Activated naive CD4-positive, alpha-beta T cell treated with anti-CD3 and anti-CD28 coated beads for 36 hours (primary cell): ENCODE data around the gene STON2. TPM values are rescaled to one million over a fixed set of nuclear protein-coding genes. Genes with fewer than 3 reads are reported as not detected.
"Not testable (repeated sequence)": the region's sequence is repeated elsewhere in the genome, so short reads cannot be mapped to it uniquely, and the experiment has no call there.

Experiments used
- CTCF ChIA-PET: fragments of 350-600 bp; sonication (Branson Sonifier 250); formaldehyde crosslinking; loops from one replicate; lab custom pipeline; 2021; ENCODE audit warnings: antibody characterized with exemption; lab: Charles Lee
- DNase-seq: peaks from one replicate; pipeline ENCODE4 v3.0.0-alpha.2; 2020
- H3K27ac Mint-ChIP-seq: one replicate; pipeline ENCODE4 v1.8.0; 2021; ENCODE audit warnings: mild to moderate bottlenecking, mixed read lengths
- H3K27me3 Mint-ChIP-seq: one replicate; pipeline ENCODE4 v1.8.0; 2021; ENCODE audit warnings: low read depth, mixed read lengths
- H3K36me3 Mint-ChIP-seq: one replicate; pipeline ENCODE4 v1.8.0; 2021; ENCODE audit warnings: low read depth, mixed read lengths
- H3K4me1 Mint-ChIP-seq: one replicate; pipeline ENCODE4 v1.8.0; 2021; ENCODE audit warnings: low read depth, mixed read lengths
- H3K4me3 Mint-ChIP-seq: one replicate; pipeline ENCODE4 v1.8.0; 2021; ENCODE audit warnings: mild to moderate bottlenecking, moderate library complexity, mixed read lengths
- H3K9me3 Mint-ChIP-seq: one replicate; pipeline ENCODE4 v1.8.0; 2021; ENCODE audit warnings: mixed read lengths
- intact Hi-C: fragments of 100-400 bp; cut with micrococcal nuclease; formaldehyde crosslinking; loops from one replicate; pipeline ENCODE4 v1.15.1; 2023
- total RNA-seq, 2 experiments: library from RNA; stranded (reverse); gene quantifications; one replicate each; pipeline ENCODE4 v1.2.3, GENCODE V29; 2021

Gene STON2
- total RNA-seq, 2 experiments from 2014 or later: 0.12 to 0.14 TPM

DNA sequence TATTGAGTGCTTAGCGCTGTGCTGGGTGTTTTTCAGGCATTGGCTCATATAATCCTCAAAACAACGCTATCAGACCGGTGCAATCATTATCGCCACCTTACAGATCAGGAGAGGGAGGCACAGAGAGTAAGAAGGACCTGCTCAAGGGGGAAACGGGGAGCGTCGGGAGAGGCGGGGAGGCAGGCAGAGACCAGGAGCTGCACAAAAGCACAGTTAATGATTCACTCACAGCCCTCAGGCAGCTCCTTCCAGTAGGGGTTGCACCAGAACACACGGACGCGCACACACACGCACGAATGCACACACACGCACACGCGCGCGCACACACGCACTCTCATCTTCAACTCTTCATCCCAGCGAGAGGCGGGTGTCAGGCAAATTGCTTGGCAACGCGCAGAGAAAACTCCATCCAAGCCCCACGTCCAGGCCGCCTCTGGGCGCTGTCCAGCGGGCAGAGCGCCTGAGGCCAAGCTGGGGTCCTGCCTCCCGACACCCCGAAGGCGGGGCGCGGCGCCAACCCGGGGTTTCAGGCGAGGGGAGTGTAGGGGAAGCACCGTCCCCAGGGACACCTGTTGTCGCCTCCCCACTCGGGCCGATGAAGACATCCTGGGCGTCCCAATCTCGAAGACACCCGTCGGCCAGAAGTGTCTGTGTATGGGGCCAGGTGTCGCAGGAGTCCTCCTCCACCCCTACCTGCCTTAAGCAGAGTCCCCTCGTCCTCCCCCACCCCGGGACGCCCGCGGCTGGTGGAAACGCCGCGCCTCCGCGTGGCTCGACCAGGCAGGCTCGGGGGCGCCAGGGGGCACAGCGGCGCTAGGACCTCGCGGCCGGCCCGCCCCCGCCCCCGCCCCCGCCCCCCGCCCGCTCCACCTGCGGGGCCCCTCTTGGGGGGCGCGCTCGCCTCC lies 35.5 kb upstream of the STON2 start:
- peak overlapping the region; percentile 66 for H3K4me3 Mint-ChIP-seq
- no peak overlapping the region for H3K27ac Mint-ChIP-seq

DNA sequence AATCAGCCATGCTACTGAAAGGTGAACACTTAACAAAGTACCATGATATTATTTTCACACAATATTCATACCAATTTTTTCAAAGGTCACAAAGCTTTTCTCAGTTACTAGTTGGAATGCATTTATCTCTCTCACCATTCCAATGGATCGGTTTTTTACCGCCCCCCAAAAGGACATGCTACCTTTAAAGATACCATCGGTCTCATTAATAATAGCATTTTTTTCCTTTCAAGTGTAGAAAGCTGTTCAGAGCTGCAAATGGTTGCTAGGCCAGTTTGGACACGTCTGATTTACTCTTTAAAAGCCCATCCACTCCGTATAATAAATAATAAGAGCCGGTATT lies 34.9 kb upstream of the STON2 start:
- H3K27me3 Mint-ChIP-seq: peaks cover 60% of the 10 kb centered on the region
- no peaks in the 10 kb centered on the region for H3K9me3 Mint-ChIP-seq
- H3K36me3 Mint-ChIP-seq: no peaks in the 10 kb centered on the region
- H3K27ac Mint-ChIP-seq: no peak overlapping the region
- H3K4me3 Mint-ChIP-seq: peak overlapping the region; percentile 66
- no peak for DNase-seq
- CTCF ChIA-PET: no interaction called here
- peaks cover 10% of the 10 kb centered on the region for H3K4me1 Mint-ChIP-seq
- intact Hi-C loops: loop anchor here (1.0 to 5.0 kb wide), 2 partner anchors 29 to 213 kb away; partner anchors contain the start of gene GTF2A1

More for the DNA sequence above, 35.5 kb upstream of the STON2 start:
- Mint-ChIP-seq H3K36me3 (no peaks in the 10 kb centered on the region), H3K27me3 (peaks cover 62% of the 10 kb centered on the region), H3K9me3 (no peaks in the 10 kb centered on the region), H3K4me1 (peaks cover 10% of the 10 kb centered on the region)
- peak; percentile 37 for DNase-seq
- CTCF ChIA-PET: interaction anchor here (0.6 to 1.4 kb wide), 4 partner anchors 25 to 166 kb away, joined by 3 to 5 read pairs (median 4); no protein-coding TSS in a partner anchor
- intact Hi-C loops: loop anchor here (1.0 to 5.0 kb wide), 3 partner anchors 18 to 213 kb away; partner anchors contain the start of gene GTF2A1

- H3K27me3 Mint-ChIP-seq: peaks cover 56% of the 10 kb centered on the region
- CTCF ChIA-PET: no interaction called here
- DNase-seq: no peak
- H3K4me3 Mint-ChIP-seq: no peak overlapping the region
- H3K4me1 Mint-ChIP-seq: peaks cover 10% of the 10 kb centered on the region
- H3K9me3 Mint-ChIP-seq: no peaks in the 10 kb centered on the region
- no peak overlapping the region for H3K27ac Mint-ChIP-seq
- H3K36me3 Mint-ChIP-seq: no peaks in the 10 kb centered on the region
- intact Hi-C loops: no loop called here
These were observed 34.1 kb upstream of the STON2 start for GRCh38 chr14:81434230-81434629.

DNA sequence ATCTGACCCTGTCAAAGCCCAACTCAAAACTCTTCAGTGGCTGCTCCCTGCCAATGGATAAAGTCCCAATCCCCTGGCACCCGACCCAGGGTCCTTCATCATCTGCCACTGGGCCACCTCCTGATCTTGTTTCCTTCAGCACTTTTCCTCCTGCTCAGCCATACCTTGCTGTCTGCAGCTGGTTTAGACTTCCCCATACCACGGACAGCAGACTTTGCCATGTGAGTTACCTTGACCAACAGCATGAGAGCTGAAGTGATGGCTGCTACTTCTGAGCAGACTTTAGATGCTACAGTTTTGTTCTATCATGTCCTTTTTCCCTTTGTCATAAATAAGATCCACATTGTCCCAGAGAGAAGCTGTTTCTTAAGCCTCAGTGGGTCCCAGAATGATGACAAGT lies 33.3 kb upstream of the STON2 start:
- Mint-ChIP-seq H3K36me3 (no peaks in the 10 kb centered on the region), H3K27me3 (peaks cover 51% of the 10 kb centered on the region), H3K4me1 (peaks cover 10% of the 10 kb centered on the region), H3K9me3 (no peaks in the 10 kb centered on the region), H3K27ac (no peak overlapping the region), H3K4me3 (no peak overlapping the region)
- CTCF ChIA-PET: interaction anchor here (1.0 kb wide), 1 partner anchor 20 kb away, joined by 4 read pairs; no protein-coding TSS in a partner anchor
- DNase-seq: no peak
- intact Hi-C loops: no loop called here

- Mint-ChIP-seq H3K36me3 (no peaks in the 10 kb centered on the region), H3K4me3 (no peak overlapping the region), H3K27ac (no peak overlapping the region), H3K4me1 (peaks cover 9% of the 10 kb centered on the region), H3K9me3 (no peaks in the 10 kb centered on the region), H3K27me3 (peaks cover 53% of the 10 kb centered on the region)
- no peak for DNase-seq
- CTCF ChIA-PET: no interaction called here
- intact Hi-C loops: no loop called here
These were observed 32.1 kb upstream of the STON2 start for GRCh38 chr14:81432219-81432661.

- H3K36me3 Mint-ChIP-seq: no peaks in the 10 kb centered on the region
- H3K4me3 Mint-ChIP-seq: no peak overlapping the region
- peaks cover 51% of the 10 kb centered on the region for H3K27me3 Mint-ChIP-seq
- CTCF ChIA-PET: interaction anchor here (1.4 to 1.6 kb wide), 2 partner anchors 23 to 161 kb away, joined by 3 to 8 read pairs; no protein-coding TSS in a partner anchor
- no peaks in the 10 kb centered on the region for H3K9me3 Mint-ChIP-seq
- no peak overlapping the region for H3K27ac Mint-ChIP-seq
- no peak for DNase-seq
- H3K4me1 Mint-ChIP-seq: peaks cover under 1% of the 10 kb centered on the region
- intact Hi-C loops: no loop called here
These were observed 30.1 kb upstream of the STON2 start for GRCh38 chr14:81430235-81430634.

GRCh38 chr14:81429749-81430148 lies 29.6 kb upstream of the STON2 start:
- DNase-seq, H3K36me3 Mint-ChIP-seq, H3K4me1 Mint-ChIP-seq, H3K27ac Mint-ChIP-seq, H3K9me3 Mint-ChIP-seq, intact Hi-C loops, H3K4me3 Mint-ChIP-seq: not testable (repeated sequence)
- CTCF ChIA-PET: interaction anchor here (1.4 to 1.6 kb wide), 2 partner anchors 24 to 161 kb away, joined by 3 to 8 read pairs; no protein-coding TSS in a partner anchor
- peaks cover 46% of the 10 kb centered on the region for H3K27me3 Mint-ChIP-seq

DNA sequence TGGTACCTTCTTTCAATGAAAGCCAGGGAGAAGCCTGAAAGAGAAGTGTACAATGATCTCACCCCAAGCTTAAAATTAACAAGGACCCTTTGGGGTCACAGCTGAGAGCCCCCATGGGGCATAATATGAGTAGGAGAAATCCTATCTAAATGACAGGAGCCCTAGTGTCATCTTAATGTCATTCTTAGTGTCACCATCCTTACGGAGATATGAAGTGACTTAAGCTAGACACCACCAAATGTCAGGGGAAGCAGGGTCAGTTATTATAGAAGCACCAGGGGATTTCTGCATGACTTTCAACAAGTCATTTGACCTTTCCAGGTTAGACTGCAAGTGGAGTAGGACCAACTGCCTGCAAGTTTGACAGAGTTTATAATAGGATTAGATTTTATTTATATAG lies 28.9 kb upstream of the STON2 start:
- H3K4me3 Mint-ChIP-seq: no peak overlapping the region
- no peaks in the 10 kb centered on the region for H3K4me1 Mint-ChIP-seq
- H3K36me3 Mint-ChIP-seq: no peaks in the 10 kb centered on the region
- no peak overlapping the region for H3K27ac Mint-ChIP-seq
- intact Hi-C loops: no loop called here
- peaks cover 40% of the 10 kb centered on the region for H3K27me3 Mint-ChIP-seq
- CTCF ChIA-PET: interaction anchor here (1.4 to 1.5 kb wide), 2 partner anchors 24 to 35 kb away, joined by 6 to 8 read pairs; no protein-coding TSS in a partner anchor
- DNase-seq: no peak
- H3K9me3 Mint-ChIP-seq: no peaks in the 10 kb centered on the region

DNA sequence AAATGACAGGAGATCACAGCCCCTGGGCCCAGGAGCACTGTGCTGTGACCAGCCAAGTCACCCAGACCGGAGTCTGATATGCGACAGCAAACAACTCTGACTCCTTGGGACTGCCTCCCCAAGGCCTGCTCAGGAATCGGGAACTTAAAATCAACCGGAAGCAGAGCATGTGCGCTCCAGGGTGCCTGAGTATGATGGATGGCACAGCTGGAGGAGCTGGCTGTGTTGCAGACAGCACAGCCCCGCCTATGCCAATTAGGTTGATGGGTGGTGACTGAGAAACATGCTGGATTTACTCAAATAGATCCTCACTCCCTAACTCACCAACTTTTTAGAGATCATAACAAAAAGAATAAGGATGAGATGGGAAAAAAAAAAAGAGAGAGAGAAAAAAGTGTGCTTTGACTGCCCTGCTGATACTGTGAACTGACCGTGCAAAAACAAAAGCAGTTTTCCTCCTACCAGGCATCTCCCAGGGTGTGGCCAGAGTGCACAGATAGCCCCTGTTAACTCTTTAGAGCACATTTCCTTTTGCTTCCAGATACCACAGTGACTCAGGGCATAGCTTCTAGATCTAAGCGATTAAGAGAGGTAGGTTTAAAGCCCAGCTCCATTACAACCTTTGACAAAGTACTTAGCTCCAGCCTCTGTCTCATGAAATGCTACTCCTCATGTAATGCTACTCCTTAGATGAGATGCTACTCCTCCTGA lies 27.4 kb upstream of the STON2 start:
- Mint-ChIP-seq H3K4me3 (no peak overlapping the region), H3K9me3 (no peaks in the 10 kb centered on the region), H3K4me1 (no peaks in the 10 kb centered on the region), H3K27me3 (peaks cover 26% of the 10 kb centered on the region), H3K36me3 (no peaks in the 10 kb centered on the region), H3K27ac (no peak overlapping the region)
- intact Hi-C loops: no loop called here
- no peak for DNase-seq
- CTCF ChIA-PET: interaction anchor here (0.7 to 1.5 kb wide), 2 partner anchors 37 to 794 kb away, joined by 3 to 6 read pairs; no protein-coding TSS in a partner anchor

- peaks cover 20% of the 10 kb centered on the region for H3K27me3 Mint-ChIP-seq
- CTCF ChIA-PET: no interaction called here
- intact Hi-C loops: no loop called here
- H3K4me1 Mint-ChIP-seq: no peaks in the 10 kb centered on the region
- DNase-seq: no peak
- no peak overlapping the region for H3K27ac Mint-ChIP-seq
- H3K4me3 Mint-ChIP-seq: no peak overlapping the region
- no peaks in the 10 kb centered on the region for H3K36me3 Mint-ChIP-seq
- H3K9me3 Mint-ChIP-seq: no peaks in the 10 kb centered on the region
These were observed 23.4 kb upstream of the STON2 start for GRCh38 chr14:81423504-81423903.

- CTCF ChIA-PET: no interaction called here
- H3K36me3 Mint-ChIP-seq: no peaks in the 10 kb centered on the region
- no peak overlapping the region for H3K27ac Mint-ChIP-seq
- H3K4me1 Mint-ChIP-seq: no peaks in the 10 kb centered on the region
- intact Hi-C loops: no loop called here
- H3K4me3 Mint-ChIP-seq: no peak overlapping the region
- DNase-seq: no peak
- H3K9me3 Mint-ChIP-seq: peaks cover 7% of the 10 kb centered on the region
- peaks cover 3% of the 10 kb centered on the region for H3K27me3 Mint-ChIP-seq
These were observed 18.1 kb upstream of the STON2 start for GRCh38 chr14:81418057-81418790.

- CTCF ChIA-PET: no interaction called here
- H3K4me1 Mint-ChIP-seq: no peaks in the 10 kb centered on the region
- H3K9me3 Mint-ChIP-seq: peaks cover 7% of the 10 kb centered on the region
- no peak overlapping the region for H3K27ac Mint-ChIP-seq
- no peak for DNase-seq
- no peak overlapping the region for H3K4me3 Mint-ChIP-seq
- peaks cover 3% of the 10 kb centered on the region for H3K27me3 Mint-ChIP-seq
- intact Hi-C loops: no loop called here
- H3K36me3 Mint-ChIP-seq: no peaks in the 10 kb centered on the region
These were observed 16.9 kb upstream of the STON2 start for GRCh38 chr14:81416981-81417380.
